SH-SY5Y (cell line): ENCODE results near the gene EPHB6.

ENCODE experiments used
- GATA2 ChIP-seq: IDR thresholded peaks from 2 replicates; pipeline ENCODE4 v1.6.1; 2011; ENCODE audit warnings: mild to moderate bottlenecking, low read depth, low read length
- GATA3 ChIP-seq: IDR thresholded peaks from 2 replicates; pipeline ENCODE4 v1.6.1; 2011; ENCODE audit warnings: low read depth, mild to moderate bottlenecking, low read length, moderate library complexity

DNA sequence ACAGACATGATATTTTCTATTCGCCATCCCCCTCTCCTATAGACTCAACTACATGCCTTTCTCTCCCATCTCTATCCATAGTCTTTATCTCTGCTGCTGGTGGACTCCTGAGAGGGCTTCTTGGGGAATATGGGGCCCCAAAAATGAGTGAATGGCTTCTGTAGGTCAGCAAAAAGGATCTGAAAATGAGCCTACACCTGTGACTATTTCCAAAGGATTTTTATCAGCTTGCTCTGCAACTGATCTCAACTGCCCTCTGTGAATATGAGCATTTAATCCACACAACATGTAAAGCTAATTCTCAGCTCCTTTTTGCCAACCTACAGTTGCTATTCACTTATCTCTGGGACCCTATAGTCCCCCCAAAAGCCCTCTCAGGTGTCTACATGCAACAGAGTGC lies 47.9 kb upstream of the EPHB6 start:
- TF ChIP-seq GATA3: no peak
- TF ChIP-seq GATA2: no peak
